Activated T-helper 1 cell treated with Interleukin-2 at 50 U/mL for 16 hours (primary cell): ENCODE data around the gene TEX30.

Source experiments
- DNase-seq: peaks from one replicate; pipeline ENCODE4 v3.0.0-alpha.2; 2020; ENCODE audit warnings: low read depth

TEX30 gene

GRCh38 chr13:102779436-102780159 is 6.0 kb upstream of the TEX30 start:
- no peak for DNase-seq

GRCh38 chr13:102777736-102778135 is 4.2 kb upstream of the TEX30 start:
- DNase-seq = no peak

GRCh38 chr13:102776271-102776670 is 2.7 kb upstream of the TEX30 start:
- DNase-seq = no peak

- no peak for DNase-seq
These were observed 1.3 kb upstream of the TEX30 start for GRCh38 chr13:102774591-102775520.

GRCh38 chr13:102774214-102774568 is 605 bp upstream of the TEX30 start:
- DNase-seq = no peak

GRCh38 chr13:102772042-102772425 is 1.6 kb downstream of the TEX30 start:
- DNase-seq = no peak

GRCh38 chr13:102771298-102772041 is 2.1 kb downstream of the TEX30 start:
- DNase-seq = no peak

GRCh38 chr13:102770435-102770834 is 3.2 kb downstream of the TEX30 start:
- DNase-seq = no peak

GRCh38 chr13:102769679-102770078 is 3.9 kb downstream of the TEX30 start:
- DNase-seq = no peak

- no peak for DNase-seq
These were observed 4.7 kb downstream of the TEX30 start for GRCh38 chr13:102768909-102769308.

- DNase-seq = no peak
These were observed 9.8 kb downstream of the TEX30 start for GRCh38 chr13:102763741-102764140.

- no peak for DNase-seq
These were observed 12.5 kb downstream of the TEX30 start for GRCh38 chr13:102761071-102761470.

- no peak for DNase-seq
These were observed 14.7 kb downstream of the TEX30 start for GRCh38 chr13:102758842-102759241.

GRCh38 chr13:102757006-102757405 is 16.6 kb downstream of the TEX30 start:
- DNase-seq = no peak

- no peak for DNase-seq
These were observed 21.7 kb downstream of the TEX30 start for GRCh38 chr13:102751886-102752285.

- DNase-seq = no peak
These were observed 31.1 kb downstream of the TEX30 start for GRCh38 chr13:102742506-102742905.

GRCh38 chr13:102742101-102742500 is 31.5 kb downstream of the TEX30 start:
- no peak for DNase-seq

- DNase-seq = no peak
These were observed 43.9 kb downstream of the TEX30 start for GRCh38 chr13:102729560-102730270.

GRCh38 chr13:102726430-102726829 is 47.2 kb downstream of the TEX30 start:
- DNase-seq = no peak

- no peak for DNase-seq
These were observed 48.7 kb downstream of the TEX30 start for GRCh38 chr13:102724923-102725322.

- DNase-seq = no peak
These were observed 51.8 kb downstream of the TEX30 start for GRCh38 chr13:102721800-102722231.

- no peak for DNase-seq
These were observed 54.8 kb downstream of the TEX30 start for GRCh38 chr13:102718746-102719145.
